ENCODE measurements around the gene NEUROG2. TPM values are rescaled to one million over a fixed set of nuclear protein-coding genes. Genes with fewer than 3 reads are reported as not detected.
"Not testable (repeated sequence)": the region's sequence is repeated elsewhere in the genome, so short reads cannot be mapped to it uniquely, and the experiment has no call there.

NEUROG2 gene
- polyA plus RNA-seq, 1 donor = not detected

DNA sequence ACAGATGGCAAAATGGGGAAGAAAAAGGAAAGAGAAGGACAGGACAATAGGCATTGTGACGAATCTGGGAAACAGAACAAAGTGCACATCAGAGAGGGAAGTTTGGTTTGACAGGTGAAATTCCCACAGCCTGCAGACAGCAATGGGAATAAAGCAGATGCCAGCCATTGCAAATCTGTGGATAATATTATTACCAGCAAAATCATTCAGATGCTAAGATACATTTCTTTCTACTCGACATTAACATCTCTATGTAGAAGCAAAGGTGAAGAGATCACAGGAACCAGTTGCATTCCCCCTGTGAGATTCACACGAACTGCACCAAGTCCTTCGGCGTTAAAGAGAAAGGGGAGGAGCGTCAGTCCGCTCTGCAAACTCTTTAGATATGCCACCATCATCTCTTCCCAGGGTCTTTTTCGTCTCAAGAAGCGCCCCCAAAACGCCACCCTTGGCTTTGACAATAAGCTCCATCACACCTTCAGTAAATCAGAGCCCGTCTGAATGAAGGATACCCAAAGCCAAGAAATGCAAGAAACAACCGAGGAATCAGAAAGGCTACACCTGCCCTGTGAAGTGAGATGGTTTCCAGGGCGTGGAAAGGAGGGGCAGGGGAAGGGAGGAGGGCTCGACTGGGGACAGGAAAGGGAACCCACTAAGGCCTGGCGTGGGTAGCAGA is 1.9 kb downstream of the NEUROG2 start:
- peaks cover 93% of the 10 kb centered on the region for H3K27me3 ChIP-seq (ENCODE audit: control insufficient read depth, insufficient read depth, low read length)
- no peak overlapping the region for H3K4me3 ChIP-seq (ENCODE audit: low read length)
- no peak for DNase-seq
- H3K27ac ChIP-seq (ENCODE audit: low read length) = no peak overlapping the region
- WGBS (ENCODE audit: insufficient coverage, low lambda C conversion rate) = no CpG with 5 or more reads among the region's 15 CpGs
- H3K9me3 ChIP-seq (ENCODE audit: control insufficient read depth, low read depth, low read length) = peaks cover 9% of the 10 kb centered on the region
- H3K4me1 ChIP-seq (ENCODE audit: control insufficient read depth, insufficient read depth, low read length) = peaks cover 13% of the 10 kb centered on the region
- H3K36me3 ChIP-seq (ENCODE audit: control insufficient read depth, insufficient read depth, low read length) = no peaks in the 10 kb centered on the region

DNA sequence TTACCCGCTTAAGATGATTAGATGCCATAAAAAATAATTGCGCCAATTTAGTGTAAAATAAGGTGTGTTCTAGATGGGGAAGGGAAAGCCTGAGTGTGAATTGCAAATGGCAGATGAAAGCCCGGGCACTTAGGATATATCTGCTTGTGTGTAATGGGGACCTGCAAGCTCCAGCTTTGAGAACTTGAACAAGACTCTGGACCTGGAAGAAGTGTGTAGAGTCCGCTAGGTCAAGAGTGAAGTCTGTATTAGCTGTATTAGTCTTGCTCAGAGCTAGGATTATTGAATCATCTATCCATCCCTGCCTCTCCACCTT is 4.2 kb downstream of the NEUROG2 start:
- H3K4me1 ChIP-seq (ENCODE audit: control insufficient read depth, insufficient read depth, low read length) = peaks cover 13% of the 10 kb centered on the region
- WGBS (ENCODE audit: insufficient coverage, low lambda C conversion rate) = 0% methylated on average over 1 of the region's 4 CpGs
- peaks cover 9% of the 10 kb centered on the region for H3K9me3 ChIP-seq (ENCODE audit: control insufficient read depth, low read depth, low read length)
- H3K4me3 ChIP-seq (ENCODE audit: low read length) = no peak overlapping the region
- H3K36me3 ChIP-seq (ENCODE audit: control insufficient read depth, insufficient read depth, low read length) = no peaks in the 10 kb centered on the region
- peaks cover 91% of the 10 kb centered on the region for H3K27me3 ChIP-seq (ENCODE audit: control insufficient read depth, insufficient read depth, low read length)
- DNase-seq = no peak
- H3K27ac ChIP-seq (ENCODE audit: low read length) = no peak overlapping the region

DNA sequence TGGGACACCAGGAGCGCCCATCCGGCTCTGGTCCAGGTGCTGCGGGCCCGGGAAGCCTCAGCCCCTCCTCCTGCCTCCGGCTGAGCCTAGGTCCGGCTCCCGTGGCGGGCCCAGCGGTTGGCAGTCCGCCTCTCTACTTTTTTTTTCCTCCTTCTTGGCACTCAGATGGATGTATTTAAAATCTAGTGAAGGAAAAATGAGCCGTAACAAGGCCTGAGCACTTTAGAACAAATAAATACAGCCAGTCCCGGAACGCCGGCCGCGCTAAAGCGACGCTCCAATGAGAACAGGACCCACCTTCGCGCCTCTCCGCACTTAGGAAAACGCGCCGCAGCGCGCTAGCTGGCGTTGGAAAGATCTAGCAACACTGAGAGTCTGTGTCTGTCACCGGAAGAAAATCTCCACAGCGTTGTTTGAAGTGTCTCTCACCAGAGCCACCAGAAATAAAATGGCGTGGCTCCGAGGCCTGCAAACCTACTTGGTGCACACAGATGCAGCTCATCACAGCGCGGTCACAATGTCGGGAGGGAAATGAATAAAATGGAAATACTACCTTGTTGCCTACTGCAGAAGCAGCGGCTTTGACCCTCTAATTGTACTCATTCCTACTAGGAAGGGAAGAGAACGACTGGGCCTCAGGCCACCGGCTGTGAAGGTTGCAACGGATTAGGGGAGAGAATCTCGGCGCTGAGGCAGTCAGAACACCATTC is 4.7 kb downstream of the NEUROG2 start:
- Histone ChIP-seq H3K4me1 (ENCODE audit: control insufficient read depth, insufficient read depth, low read length) (peaks cover 13% of the 10 kb centered on the region), H3K4me3 (ENCODE audit: low read length) (no peak overlapping the region), H3K27me3 (ENCODE audit: control insufficient read depth, insufficient read depth, low read length) (peaks cover 91% of the 10 kb centered on the region), H3K27ac (ENCODE audit: low read length) (no peak overlapping the region), H3K36me3 (ENCODE audit: control insufficient read depth, insufficient read depth, low read length) (no peaks in the 10 kb centered on the region), H3K9me3 (ENCODE audit: control insufficient read depth, low read depth, low read length) (peaks cover 9% of the 10 kb centered on the region)
- DNase-seq = peak in 1 of 2 donors; percentile 17
- WGBS (ENCODE audit: insufficient coverage, low lambda C conversion rate) = 0% methylated on average over 1 of the region's 40 CpGs

DNA sequence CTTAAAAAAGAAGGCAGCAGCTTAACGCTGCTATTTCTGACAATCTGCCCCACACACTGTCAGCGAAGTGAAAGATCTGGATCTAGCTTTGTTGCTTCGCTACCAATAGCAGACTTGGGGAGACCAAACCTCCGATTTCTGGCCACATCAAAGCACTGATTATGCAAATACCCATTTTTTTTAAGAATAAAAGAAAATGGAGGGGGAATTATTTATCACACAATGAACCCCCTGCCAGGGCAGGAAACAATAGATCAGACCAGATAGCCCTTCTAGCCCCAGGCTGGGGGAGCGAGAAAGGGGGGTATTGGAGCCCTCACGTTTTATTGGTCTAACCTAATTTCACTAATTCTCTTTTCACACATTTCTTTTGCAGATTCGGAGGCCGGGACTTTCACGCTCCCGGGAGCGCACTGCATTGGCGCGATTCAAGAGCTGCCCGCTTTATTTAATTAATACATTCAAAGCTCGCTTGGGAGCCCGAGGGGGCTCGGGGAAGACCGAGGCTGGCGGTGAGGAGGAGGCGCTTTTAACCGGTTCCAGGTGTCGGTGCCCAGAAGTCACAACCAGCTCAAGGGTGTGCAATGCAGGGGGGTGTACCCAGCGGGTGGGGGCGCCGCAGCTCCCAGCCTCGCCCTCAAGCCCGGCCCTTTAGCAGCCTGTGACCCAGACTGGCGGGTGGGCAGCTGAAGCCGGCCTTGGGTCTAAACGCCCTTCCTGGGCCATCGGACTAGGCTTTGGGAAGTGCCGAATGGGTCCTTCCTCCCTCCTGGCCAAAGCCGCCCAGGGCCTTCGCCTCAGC is 5.5 kb downstream of the NEUROG2 start:
- Histone ChIP-seq H3K4me3 (ENCODE audit: low read length) (no peak overlapping the region), H3K27ac (ENCODE audit: low read length) (no peak overlapping the region), H3K36me3 (ENCODE audit: control insufficient read depth, insufficient read depth, low read length) (no peaks in the 10 kb centered on the region), H3K27me3 (ENCODE audit: control insufficient read depth, insufficient read depth, low read length) (peaks cover 91% of the 10 kb centered on the region), H3K4me1 (ENCODE audit: control insufficient read depth, insufficient read depth, low read length) (peaks cover 12% of the 10 kb centered on the region), H3K9me3 (ENCODE audit: control insufficient read depth, low read depth, low read length) (peaks cover 8% of the 10 kb centered on the region)
- no peak for DNase-seq
- no CpG with 5 or more reads among the region's 34 CpGs for WGBS (ENCODE audit: insufficient coverage, low lambda C conversion rate)

DNA sequence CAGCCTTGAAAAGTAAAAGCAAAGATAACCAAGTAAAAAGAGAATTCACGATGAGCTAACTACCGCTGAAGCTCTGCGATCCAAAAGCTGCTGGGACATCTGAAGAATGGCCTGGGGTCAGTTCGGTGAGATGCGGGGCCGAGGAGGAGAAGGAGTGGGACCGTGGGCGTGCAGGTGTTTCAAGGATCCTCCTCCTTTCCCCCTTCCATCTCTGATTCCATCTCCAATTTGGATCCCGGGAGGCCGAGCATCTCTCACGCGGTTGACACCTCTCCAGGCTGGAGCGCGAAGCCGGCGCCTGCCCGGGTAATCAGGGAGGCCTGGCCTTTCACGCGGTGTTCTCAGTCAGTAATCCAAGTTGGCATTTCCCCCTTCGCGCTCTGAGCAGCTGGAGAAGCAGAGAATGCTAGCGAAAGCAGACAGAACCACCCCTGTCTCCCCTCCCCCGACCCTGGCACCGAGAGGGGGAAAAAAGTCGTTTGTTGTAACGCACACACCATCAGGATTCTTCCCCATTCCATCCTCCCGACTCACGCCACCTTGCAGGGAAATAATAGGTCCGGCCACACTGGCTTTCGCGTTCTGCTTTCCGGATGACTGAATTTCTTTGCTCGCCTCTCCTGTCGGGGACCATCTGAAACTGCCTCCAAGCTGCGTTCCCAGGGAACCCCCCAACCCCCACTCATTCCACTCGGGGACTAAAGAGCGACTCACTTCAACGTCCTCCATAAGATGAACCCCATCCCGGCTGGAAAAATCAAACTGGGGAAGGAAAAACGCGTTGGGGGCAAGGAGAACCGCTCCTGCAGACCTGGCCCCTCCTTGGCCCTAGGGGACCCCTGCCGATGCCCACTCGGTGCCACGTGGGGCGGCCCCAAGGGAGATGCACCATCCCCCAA is 6.5 kb downstream of the NEUROG2 start:
- peaks cover 7% of the 10 kb centered on the region for H3K9me3 ChIP-seq (ENCODE audit: control insufficient read depth, low read depth, low read length)
- H3K27me3 ChIP-seq (ENCODE audit: control insufficient read depth, insufficient read depth, low read length) = peaks cover 89% of the 10 kb centered on the region
- no CpG with 5 or more reads among the region's 46 CpGs for WGBS (ENCODE audit: insufficient coverage, low lambda C conversion rate)
- peaks cover 6% of the 10 kb centered on the region for H3K4me1 ChIP-seq (ENCODE audit: control insufficient read depth, insufficient read depth, low read length)
- H3K27ac ChIP-seq (ENCODE audit: low read length) = no peak overlapping the region
- H3K4me3 ChIP-seq (ENCODE audit: low read length) = no peak overlapping the region
- H3K36me3 ChIP-seq (ENCODE audit: control insufficient read depth, insufficient read depth, low read length) = no peaks in the 10 kb centered on the region
- no peak for DNase-seq

DNA sequence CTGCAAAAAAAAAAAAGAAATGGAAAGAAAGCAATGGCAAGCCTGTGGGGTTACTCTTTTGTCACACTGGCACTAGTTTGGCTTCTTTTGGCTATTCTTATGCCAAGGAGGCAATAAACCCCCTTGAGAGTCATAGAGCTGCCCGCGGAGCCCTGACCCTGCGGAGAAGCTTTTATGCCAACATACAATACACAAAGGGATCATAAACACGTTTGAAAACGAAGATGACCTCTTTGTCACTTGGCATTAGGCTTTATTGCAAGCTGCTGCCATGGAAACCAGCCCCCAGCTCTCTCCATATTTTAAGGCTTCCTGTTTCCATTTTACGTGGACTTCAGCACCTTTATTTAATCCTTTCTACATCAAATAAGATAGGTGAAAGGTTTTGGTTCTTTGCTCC is 7.6 kb downstream of the NEUROG2 start:
- no peak for DNase-seq
- no CpG with 5 or more reads among the region's 6 CpGs for WGBS (ENCODE audit: insufficient coverage, low lambda C conversion rate)
- Histone ChIP-seq H3K27ac (ENCODE audit: low read length) (no peak overlapping the region), H3K36me3 (ENCODE audit: control insufficient read depth, insufficient read depth, low read length) (no peaks in the 10 kb centered on the region), H3K4me1 (ENCODE audit: control insufficient read depth, insufficient read depth, low read length) (peaks cover 4% of the 10 kb centered on the region), H3K4me3 (ENCODE audit: low read length) (no peak overlapping the region), H3K9me3 (ENCODE audit: control insufficient read depth, low read depth, low read length) (peaks cover 7% of the 10 kb centered on the region), H3K27me3 (ENCODE audit: control insufficient read depth, insufficient read depth, low read length) (peaks cover 83% of the 10 kb centered on the region)

DNA sequence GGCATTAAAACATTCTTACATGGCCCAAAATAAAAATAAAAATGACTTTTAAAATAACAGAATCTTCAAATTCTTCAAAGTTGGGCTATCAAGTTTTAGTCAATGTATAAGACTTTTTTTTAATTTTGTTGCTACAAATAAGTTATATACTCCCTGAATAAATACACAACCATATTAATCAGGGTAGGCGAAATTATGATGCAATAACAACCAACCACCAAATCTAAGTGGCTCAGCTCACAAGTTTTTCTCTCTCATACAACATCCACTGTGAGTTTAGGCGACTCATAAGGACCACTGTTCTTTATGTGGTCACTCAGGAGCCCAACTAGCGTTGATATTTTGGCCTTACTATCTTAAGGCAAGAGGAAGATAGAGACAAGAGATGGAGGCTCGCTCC is 11.2 kb downstream of the NEUROG2 start:
- peaks cover 63% of the 10 kb centered on the region for H3K27me3 ChIP-seq (ENCODE audit: control insufficient read depth, insufficient read depth, low read length)
- H3K36me3 ChIP-seq (ENCODE audit: control insufficient read depth, insufficient read depth, low read length) = no peaks in the 10 kb centered on the region
- 86% methylated on average over 1 of the region's 4 CpGs for WGBS (ENCODE audit: insufficient coverage, low lambda C conversion rate)
- peaks cover 2% of the 10 kb centered on the region for H3K9me3 ChIP-seq (ENCODE audit: control insufficient read depth, low read depth, low read length)
- H3K4me1 ChIP-seq (ENCODE audit: control insufficient read depth, insufficient read depth, low read length) = peaks cover 2% of the 10 kb centered on the region
- no peak overlapping the region for H3K27ac ChIP-seq (ENCODE audit: low read length)
- no peak for DNase-seq
- H3K4me3 ChIP-seq (ENCODE audit: low read length) = no peak overlapping the region

DNA sequence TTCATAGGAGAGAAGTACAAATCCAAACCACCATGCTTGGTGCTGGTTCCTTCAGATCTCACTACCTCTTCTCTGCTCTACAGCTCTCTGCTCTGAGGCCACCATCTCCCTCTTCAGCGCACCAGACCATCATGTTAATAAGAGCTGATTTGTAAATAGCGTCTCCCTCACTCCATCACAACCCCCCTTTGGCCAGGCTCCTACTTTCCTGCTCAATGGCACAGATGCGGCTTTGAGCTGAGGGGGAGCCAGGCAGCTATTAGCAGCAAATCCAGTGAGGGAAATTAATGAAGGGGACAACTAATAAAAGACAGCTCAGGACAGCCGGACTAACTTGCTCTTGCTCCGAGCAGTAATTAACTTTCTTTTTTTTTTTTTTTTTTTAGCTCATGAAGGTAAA is 13.1 kb downstream of the NEUROG2 start:
- no peaks in the 10 kb centered on the region for H3K36me3 ChIP-seq (ENCODE audit: control insufficient read depth, insufficient read depth, low read length)
- H3K4me3 ChIP-seq (ENCODE audit: low read length) = no peak overlapping the region
- H3K4me1 ChIP-seq (ENCODE audit: control insufficient read depth, insufficient read depth, low read length) = no peaks in the 10 kb centered on the region
- no CpG with 5 or more reads among the region's 5 CpGs for WGBS (ENCODE audit: insufficient coverage, low lambda C conversion rate)
- no peak for DNase-seq
- peaks cover 45% of the 10 kb centered on the region for H3K27me3 ChIP-seq (ENCODE audit: control insufficient read depth, insufficient read depth, low read length)
- H3K9me3 ChIP-seq (ENCODE audit: control insufficient read depth, low read depth, low read length) = no peaks in the 10 kb centered on the region
- H3K27ac ChIP-seq (ENCODE audit: low read length) = no peak overlapping the region

DNA sequence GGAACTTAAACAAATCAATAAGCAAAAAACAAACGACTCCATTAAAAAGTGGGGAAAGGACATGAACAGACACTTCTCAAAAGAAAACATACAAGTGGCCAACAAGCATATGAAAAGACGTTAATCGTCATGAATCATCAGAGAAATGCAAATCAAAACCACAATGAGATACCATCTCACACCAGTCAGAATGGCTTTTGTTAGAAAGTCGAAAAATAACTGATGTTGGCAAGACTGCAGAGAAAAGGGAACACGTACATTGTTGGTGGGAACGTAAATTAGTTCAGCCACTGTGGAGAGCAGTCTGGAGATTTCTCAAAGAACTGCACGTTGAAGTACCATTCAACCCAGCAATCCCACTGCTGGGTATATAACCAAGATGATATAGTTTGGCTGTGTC is 23.7 kb downstream of the NEUROG2 start:
- Histone ChIP-seq H3K4me1 (ENCODE audit: control insufficient read depth, insufficient read depth, low read length) (no peaks in the 10 kb centered on the region), H3K4me3 (ENCODE audit: low read length) (no peak overlapping the region), H3K27me3 (ENCODE audit: control insufficient read depth, insufficient read depth, low read length) (peaks cover 1% of the 10 kb centered on the region), H3K27ac (ENCODE audit: low read length) (no peak overlapping the region), H3K36me3 (ENCODE audit: control insufficient read depth, insufficient read depth, low read length) (no peaks in the 10 kb centered on the region), H3K9me3 (ENCODE audit: control insufficient read depth, low read depth, low read length) (no peaks in the 10 kb centered on the region)
- no peak for DNase-seq
- 88% methylated on average over 7 of the region's 7 CpGs for WGBS (ENCODE audit: insufficient coverage, low lambda C conversion rate)

DNA sequence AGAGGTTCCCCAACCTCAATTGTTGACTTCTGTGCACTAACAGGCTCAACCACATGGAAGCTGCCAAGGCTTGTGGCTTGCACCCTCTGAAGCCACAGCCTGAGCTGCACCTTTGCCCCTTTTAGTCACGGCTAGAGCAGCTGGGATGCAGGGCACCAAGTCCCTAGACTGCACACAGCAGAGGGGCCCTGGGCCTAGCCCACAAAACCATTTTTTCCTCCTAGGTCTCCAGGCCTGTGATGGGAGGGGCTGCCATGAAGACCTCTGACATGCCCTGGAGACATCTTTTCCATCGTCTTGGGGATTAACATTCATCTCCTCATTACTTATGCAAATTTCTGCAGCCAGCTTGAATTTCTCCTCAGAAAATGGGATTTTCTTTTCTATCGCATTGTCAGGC is 25.2 kb downstream of the NEUROG2 start:
- not testable (repeated sequence) for H3K27ac ChIP-seq (ENCODE audit: low read length); H3K27me3 ChIP-seq (ENCODE audit: control insufficient read depth, insufficient read depth, low read length); DNase-seq; H3K36me3 ChIP-seq (ENCODE audit: control insufficient read depth, insufficient read depth, low read length); H3K9me3 ChIP-seq (ENCODE audit: control insufficient read depth, low read depth, low read length); H3K4me1 ChIP-seq (ENCODE audit: control insufficient read depth, insufficient read depth, low read length); H3K4me3 ChIP-seq (ENCODE audit: low read length)
- WGBS (ENCODE audit: insufficient coverage, low lambda C conversion rate) = 100% methylated on average over 1 of the region's 3 CpGs

Data from large intestine (tissue), 3 donors.